ENCODE data around the gene ATP6V0A1. TPM values are rescaled to one million over a fixed set of nuclear protein-coding genes. Genes with fewer than 3 reads are reported as not detected.

ATP6V0A1 gene
- total RNA-seq, 1 experiment from 2014 or later, result 82.8 TPM

DNA sequence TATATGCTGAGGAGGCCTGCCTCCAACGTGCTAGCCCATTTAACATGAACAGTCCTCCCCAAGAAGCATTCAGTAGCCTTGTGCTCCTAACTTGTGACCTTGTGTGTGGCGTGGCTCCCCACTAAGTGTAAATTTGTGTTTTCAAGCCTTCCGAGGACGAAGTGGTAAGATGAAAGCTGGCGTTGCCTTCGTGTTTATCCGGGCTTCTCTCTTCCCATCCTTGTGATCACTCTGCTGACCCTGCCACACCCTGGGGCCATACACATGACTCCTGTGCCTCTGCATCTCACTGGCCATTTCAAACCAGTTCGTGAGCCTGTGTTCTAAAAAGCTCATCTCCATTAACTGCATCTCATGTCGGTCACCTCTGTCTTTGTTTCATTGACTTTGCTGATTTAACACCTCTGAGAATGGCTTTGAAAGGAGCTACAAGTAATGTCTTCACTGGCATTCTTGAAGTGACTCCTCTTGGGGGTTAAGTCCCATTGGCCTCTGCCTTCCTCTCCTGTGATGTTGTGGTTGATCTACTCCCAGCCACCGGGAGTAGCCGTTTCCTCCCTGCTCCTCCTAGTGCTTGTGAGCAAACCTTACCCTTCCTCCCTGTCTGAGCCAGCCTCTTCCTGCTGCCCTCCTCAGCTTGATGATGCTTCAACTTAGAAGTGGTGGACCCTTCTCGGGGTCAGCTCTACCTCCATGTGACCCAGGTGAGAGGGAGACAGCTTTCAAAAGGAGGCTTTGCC is 49.9 kb downstream of the ATP6V0A1 start:
- no peak overlapping the region for H3K4me3 Mint-ChIP-seq (ENCODE audit: unreplicated experiment)
- intact Hi-C loops (cut with micrococcal nuclease; ENCODE audit: unreplicated experiment), result no loop called here
- Histone ChIP-seq H3K4me3 (ENCODE audit: low read depth, low read length) (no peak overlapping the region), H3K36me3 (ENCODE audit: control insufficient read depth, insufficient read depth, low read length) (peaks cover 4% of the 10 kb centered on the region; the same call in 1 of the 2 replicates), H3K4me1 (no peaks in the 10 kb centered on the region), H3K9me3 (no peaks in the 10 kb centered on the region), H3K27me3 (replicated peaks; ENCODE audit: control insufficient read depth, insufficient read depth, low read length) (no peaks in the 10 kb centered on the region)
- no TSS peak for BruUV-seq (replicated peaks)
- H3K27me3 Mint-ChIP-seq (ENCODE audit: insufficient read depth, unreplicated experiment), result no peaks in the 10 kb centered on the region
- peaks cover 72% of the 10 kb centered on the region for H3K36me3 Mint-ChIP-seq (ENCODE audit: insufficient read depth, unreplicated experiment)
- H3K9me3 Mint-ChIP-seq (ENCODE audit: unreplicated experiment), result no peaks in the 10 kb centered on the region
- TF ChIP-seq, protein P1, sequence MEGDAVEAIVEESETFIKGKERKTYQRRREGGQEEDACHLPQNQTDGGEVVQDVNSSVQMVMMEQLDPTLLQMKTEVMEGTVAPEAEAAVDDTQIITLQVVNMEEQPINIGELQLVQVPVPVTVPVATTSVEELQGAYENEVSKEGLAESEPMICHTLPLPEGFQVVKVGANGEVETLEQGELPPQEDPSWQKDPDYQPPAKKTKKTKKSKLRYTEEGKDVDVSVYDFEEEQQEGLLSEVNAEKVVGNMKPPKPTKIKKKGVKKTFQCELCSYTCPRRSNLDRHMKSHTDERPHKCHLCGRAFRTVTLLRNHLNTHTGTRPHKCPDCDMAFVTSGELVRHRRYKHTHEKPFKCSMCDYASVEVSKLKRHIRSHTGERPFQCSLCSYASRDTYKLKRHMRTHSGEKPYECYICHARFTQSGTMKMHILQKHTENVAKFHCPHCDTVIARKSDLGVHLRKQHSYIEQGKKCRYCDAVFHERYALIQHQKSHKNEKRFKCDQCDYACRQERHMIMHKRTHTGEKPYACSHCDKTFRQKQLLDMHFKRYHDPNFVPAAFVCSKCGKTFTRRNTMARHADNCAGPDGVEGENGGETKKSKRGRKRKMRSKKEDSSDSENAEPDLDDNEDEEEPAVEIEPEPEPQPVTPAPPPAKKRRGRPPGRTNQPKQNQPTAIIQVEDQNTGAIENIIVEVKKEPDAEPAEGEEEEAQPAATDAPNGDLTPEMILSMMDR (IDR thresholded peaks at IDR 0.05; ENCODE audit: insufficient read depth in 1 of 2, low read depth in 1 of 2, low read length in 1 of 2, severe bottlenecking in 1 of 2, unreplicated experiment in 1 of 2), result no peak
- POLR2A ChIA-PET, result no interaction called here
- no peaks in the 10 kb centered on the region for H3K4me1 Mint-ChIP-seq (ENCODE audit: low read depth, unreplicated experiment)
- DNase-seq, result no peak
- CTCF ChIA-PET, result interaction anchor here (0.7 kb wide), 1 partner anchor 186 kb away, joined by 3 read pairs; no protein-coding TSS in a partner anchor
- H3K27ac Mint-ChIP-seq (ENCODE audit: unreplicated experiment), result no peak overlapping the region

DNA sequence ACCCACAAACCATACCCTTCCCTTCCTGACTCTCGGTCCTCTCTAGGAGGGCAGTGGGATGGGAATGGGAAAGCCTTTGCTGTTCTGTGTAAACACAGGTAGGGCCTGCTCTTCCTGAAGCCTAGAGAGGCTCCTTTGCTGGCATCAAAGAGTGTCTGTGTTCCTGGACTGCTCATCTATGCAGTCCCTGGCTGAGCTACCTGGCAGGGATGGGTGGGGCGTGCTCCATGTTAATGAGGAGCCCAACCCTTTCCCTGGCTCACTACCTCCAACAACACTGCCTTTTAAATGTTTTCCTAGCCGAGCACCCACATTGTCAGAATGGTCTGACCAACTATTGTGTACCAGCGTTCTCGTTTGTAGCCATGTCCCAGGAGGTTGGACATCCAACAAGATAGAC is 50.7 kb downstream of the ATP6V0A1 start:
- POLR2A ChIA-PET, result no interaction called here
- H3K27ac Mint-ChIP-seq (ENCODE audit: unreplicated experiment), result no peak overlapping the region
- no peak for DNase-seq
- no peaks in the 10 kb centered on the region for H3K27me3 Mint-ChIP-seq (ENCODE audit: insufficient read depth, unreplicated experiment)
- no peaks in the 10 kb centered on the region for H3K4me1 ChIP-seq
- no peak overlapping the region for H3K4me3 Mint-ChIP-seq (ENCODE audit: unreplicated experiment)
- no peaks in the 10 kb centered on the region for H3K27me3 ChIP-seq (replicated peaks; ENCODE audit: control insufficient read depth, insufficient read depth, low read length)
- CTCF ChIA-PET, result no interaction called here
- TF ChIP-seq, protein P1 (IDR thresholded peaks at IDR 0.05; ENCODE audit: insufficient read depth in 1 of 2, low read depth in 1 of 2, low read length in 1 of 2, severe bottlenecking in 1 of 2, unreplicated experiment in 1 of 2), result no peak
- peaks cover 7% of the 10 kb centered on the region for H3K36me3 ChIP-seq (ENCODE audit: control insufficient read depth, insufficient read depth, low read length)
- H3K9me3 Mint-ChIP-seq (ENCODE audit: unreplicated experiment), result no peaks in the 10 kb centered on the region
- no peaks in the 10 kb centered on the region for H3K4me1 Mint-ChIP-seq (ENCODE audit: low read depth, unreplicated experiment)
- peaks cover 64% of the 10 kb centered on the region for H3K36me3 Mint-ChIP-seq (ENCODE audit: insufficient read depth, unreplicated experiment)
- BruUV-seq (replicated peaks), result no TSS peak
- H3K4me3 ChIP-seq (ENCODE audit: low read depth, low read length), result no peak overlapping the region
- intact Hi-C loops (cut with micrococcal nuclease; ENCODE audit: unreplicated experiment), result no loop called here
- no peaks in the 10 kb centered on the region for H3K9me3 ChIP-seq

DNA sequence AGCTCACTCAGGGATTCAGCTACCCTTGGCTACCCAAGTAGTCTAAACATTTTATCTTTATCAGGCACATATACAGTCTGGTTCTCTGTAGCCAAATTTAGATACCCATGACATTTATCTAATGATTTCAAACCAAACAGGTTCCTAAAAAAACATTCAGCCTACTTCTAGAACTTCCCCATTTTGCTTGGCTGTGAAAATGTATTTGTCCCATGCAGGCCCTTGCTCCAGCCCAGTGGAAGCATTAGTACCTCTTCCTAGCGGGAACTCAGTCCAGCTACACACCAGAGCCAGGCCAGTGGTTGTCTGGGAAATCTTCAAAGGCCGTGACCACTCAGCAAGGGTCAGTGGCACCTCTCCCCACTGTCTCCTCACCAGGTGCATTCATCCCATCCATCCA is 51.2 kb downstream of the ATP6V0A1 start:
- no peak overlapping the region for H3K4me3 Mint-ChIP-seq (ENCODE audit: unreplicated experiment)
- ChIA-PET CTCF (no interaction called here), POLR2A (no interaction called here)
- TF ChIP-seq, protein P1 (IDR thresholded peaks at IDR 0.05; ENCODE audit: insufficient read depth in 1 of 2, low read depth in 1 of 2, low read length in 1 of 2, severe bottlenecking in 1 of 2, unreplicated experiment in 1 of 2), result no peak
- Histone ChIP-seq H3K27me3 (replicated peaks; ENCODE audit: control insufficient read depth, insufficient read depth, low read length) (no peaks in the 10 kb centered on the region), H3K4me1 (no peaks in the 10 kb centered on the region), H3K36me3 (ENCODE audit: control insufficient read depth, insufficient read depth, low read length) (peaks cover 7% of the 10 kb centered on the region), H3K9me3 (no peaks in the 10 kb centered on the region), H3K4me3 (ENCODE audit: low read depth, low read length) (no peak overlapping the region)
- intact Hi-C loops (cut with micrococcal nuclease; ENCODE audit: unreplicated experiment), result loop anchor here (10.0 kb wide), 1 partner anchor 45 kb away; no protein-coding TSS in a partner anchor
- H3K36me3 Mint-ChIP-seq (ENCODE audit: insufficient read depth, unreplicated experiment), result peaks cover 60% of the 10 kb centered on the region
- H3K4me1 Mint-ChIP-seq (ENCODE audit: low read depth, unreplicated experiment), result no peaks in the 10 kb centered on the region
- H3K27ac Mint-ChIP-seq (ENCODE audit: unreplicated experiment), result no peak overlapping the region
- no peaks in the 10 kb centered on the region for H3K9me3 Mint-ChIP-seq (ENCODE audit: unreplicated experiment)
- DNase-seq, result no peak
- BruUV-seq (replicated peaks), result no TSS peak
- H3K27me3 Mint-ChIP-seq (ENCODE audit: insufficient read depth, unreplicated experiment), result no peaks in the 10 kb centered on the region
